Uterus (tissue), 4 donors: ENCODE data around the gene FEV. TPM values are rescaled to one million over a fixed set of nuclear protein-coding genes. Genes with fewer than 3 reads are reported as not detected.

ENCODE experiments used
- DNase-seq, 2 donors: peaks; one replicate each; pipeline ENCODE4 v3.0.0-alpha.2; 2019 to 2020
- H3K27ac ChIP-seq, 2 donors: fragments of 200-600 bp; sonication (generic); 1 replicate in 1 of 2; 2 replicates in 1 of 2; pipeline ENCODE4 v1.5.1; 2016 to 2018
- H3K27me3 ChIP-seq, 2 donors: fragments of 200-600 bp; sonication (generic); one replicate each; pipeline ENCODE4 v1.5.1; 2018 to 2019; ENCODE audit warnings: control low read depth in 1 of 2
- H3K36me3 ChIP-seq, 2 donors: fragments of 200-600 bp; sonication (generic); one replicate each; pipeline ENCODE4 v1.5.1; 2019; ENCODE audit warnings: control low read depth in 1 of 2
- H3K4me1 ChIP-seq, 2 donors: fragments of 200-600 bp; sonication (generic); one replicate each; pipeline ENCODE4 v1.5.1; 2018 to 2019; ENCODE audit warnings: control low read depth in 1 of 2
- H3K4me3 ChIP-seq, 2 donors: fragments of 200-600 bp; sonication (generic); 1 replicate in 1 of 2; 2 replicates in 1 of 2; pipeline ENCODE4 v1.5.1; 2018 to 2019; ENCODE audit warnings: mild to moderate bottlenecking in 1 of 2
- H3K9me3 ChIP-seq, 2 donors: fragments of 200-600 bp; sonication (generic); one replicate each; pipeline ENCODE4 v1.5.1; 2019; ENCODE audit warnings: control low read depth in 1 of 2
- CTCF ChIP-seq, 4 experiments: fragments of 200-600 bp in 2 of 4; fragments of 450-650 bp in 2 of 4; sonication (generic) in 2 of 4; IDR thresholded peaks; one replicate each; pipeline ENCODE4 v1.5.1; 2016 to 2019; ENCODE audit warnings: antibody characterized with exemption in 4 of 4, mild to moderate bottlenecking in 2 of 4, moderate library complexity in 1 of 4
- POLR2A ChIP-seq, 2 donors: fragments of 450-650 bp; IDR thresholded peaks; one replicate each; pipeline ENCODE4 v1.6.1; 2016; ENCODE audit warnings: antibody characterized with exemption in 2 of 2, mild to moderate bottlenecking in 1 of 2, moderate library complexity in 1 of 2
- intact Hi-C: fragments of 100-400 bp; cut with DNase I; formaldehyde crosslinking; loops from one replicate; pipeline ENCODE4 v1.15.1; 2023; ENCODE audit warnings: low total_unique reads
- total RNA-seq, 4 donors: library from RNA; depleted of rRNA in 3 of 4; stranded (reverse); fragments of >200 nt in 3 of 4; gene quantifications; one replicate each; pipeline versions ENCODE4 v1.1.0 to v1.2.4, GENCODE V29; 2014 to 2023
- donor health status: DM: yes; HTN: yes; CAD: no.

Gene FEV
- total RNA-seq, 4 donors from 2014 or later = not detected

GRCh38 chr2:218963601-218964000 lies 21.4 kb downstream of the FEV start:
- Histone ChIP-seq H3K4me1 (peaks cover 0 to 17% of the 10 kb centered on the region in 2 donors), H3K27ac (no peak overlapping the region), H3K9me3 (no peaks in the 10 kb centered on the region), H3K36me3 (no peaks in the 10 kb centered on the region), H3K4me3 (no peak overlapping the region), H3K27me3 (peaks cover 28 to 42% of the 10 kb centered on the region in 2 donors)
- TF ChIP-seq POLR2A (IDR thresholded peaks at IDR 0.05) (no peak), CTCF (IDR thresholded peaks at IDR 0.05) (no peak)
- intact Hi-C loops = no loop called here
- no peak for DNase-seq

GRCh38 chr2:218962859-218963492 lies 22.0 kb downstream of the FEV start:
- H3K36me3 ChIP-seq = no peaks in the 10 kb centered on the region
- peaks cover 28 to 42% of the 10 kb centered on the region in 2 donors for H3K27me3 ChIP-seq
- H3K9me3 ChIP-seq = no peaks in the 10 kb centered on the region
- peaks cover 0 to 17% of the 10 kb centered on the region in 2 donors for H3K4me1 ChIP-seq
- H3K27ac ChIP-seq = no peak overlapping the region
- no peak overlapping the region for H3K4me3 ChIP-seq
- intact Hi-C loops = no loop called here
- TF ChIP-seq CTCF (IDR thresholded peaks at IDR 0.05) (no peak), POLR2A (IDR thresholded peaks at IDR 0.05) (no peak)
- peak; percentile 25 to 53 for DNase-seq

- Histone ChIP-seq H3K27me3 (peaks cover 28 to 42% of the 10 kb centered on the region in 2 donors), H3K27ac (no peak overlapping the region), H3K4me3 (no peak overlapping the region), H3K9me3 (no peaks in the 10 kb centered on the region), H3K4me1 (peaks cover 0 to 17% of the 10 kb centered on the region in 2 donors), H3K36me3 (no peaks in the 10 kb centered on the region)
- TF ChIP-seq POLR2A (IDR thresholded peaks at IDR 0.05) (no peak), CTCF (IDR thresholded peaks at IDR 0.05) (no peak)
- intact Hi-C loops = no loop called here
- no peak for DNase-seq
Observed at GRCh38 chr2:218961651-218962570, 23.1 kb downstream of the FEV start.

GRCh38 chr2:218961229-218961628 lies 23.8 kb downstream of the FEV start:
- Histone ChIP-seq H3K36me3 (no peaks in the 10 kb centered on the region), H3K9me3 (no peaks in the 10 kb centered on the region), H3K4me1 (peaks cover 0 to 17% of the 10 kb centered on the region in 2 donors), H3K4me3 (no peak overlapping the region), H3K27me3 (peaks cover 28 to 42% of the 10 kb centered on the region in 2 donors), H3K27ac (no peak overlapping the region)
- intact Hi-C loops = no loop called here
- DNase-seq = no peak
- TF ChIP-seq CTCF (IDR thresholded peaks at IDR 0.05) = no peak
